Endothelial cell of umbilical vein (primary cell): Measurements from ENCODE around the gene SPATS2L. TPM values are rescaled to one million over a fixed set of nuclear protein-coding genes. Genes with fewer than 3 reads are reported as not detected.

Experiments used
- BruUV-seq: library from RNA; stranded (reverse); fragments of 400-500 nt; replicated peaks from 2 replicates; lab custom pipeline; 2021; lab: Mats Ljungman, UMichigan
- CTCF ChIA-PET: fragments of 300-600, 350-600 bp; sonication (Branson Sonifier 250); formaldehyde crosslinking; loops from one replicate; lab custom pipeline; 2021; ENCODE audit warnings: antibody characterized with exemption, inconsistent platforms; lab: Charles Lee
- POLR2A ChIA-PET: fragments of 300-600, 350-600 bp; sonication (Branson Sonifier 250); formaldehyde crosslinking; loops from one replicate; lab custom pipeline; 2021; ENCODE audit warnings: antibody characterized with exemption, inconsistent platforms; lab: Charles Lee
- DNase-seq: peaks from one replicate; pipeline ENCODE4 v3.0.0-alpha.2; 2011; ENCODE audit warnings: low read depth, low spot score
- FAIRE-seq: peaks from 2 replicates; lab custom pipeline; 2011; peaks lifted over from hg19 to GRCh38; lab: Jason Lieb, UNC
- H2AFZ ChIP-seq: 2 replicates; pipeline ENCODE4 v1.6.0; 2012; ENCODE audit warnings: low read depth, low read length, control low read depth, inconsistent platforms
- H3K27ac ChIP-seq: 2 replicates; pipeline ENCODE4 v1.5.1; 2011; ENCODE audit warnings: low read depth, mild to moderate bottlenecking, control low read depth, low read length, moderate library complexity; ENCODE audit not compliant: insufficient read depth
- H3K27me3 ChIP-seq, 2 experiments: 2 replicates each; pipeline versions ENCODE4 v1.6.0 to v1.6.1; 2011; ENCODE audit warnings: low read length in 2 of 2, mixed read lengths in 1 of 2; ENCODE audit not compliant: control insufficient read depth in 2 of 2, insufficient read depth in 2 of 2
- H3K36me3 ChIP-seq, 2 experiments: 2 replicates in 1 of 2; 3 replicates in 1 of 2; pipeline ENCODE4 v1.5.1; 2011; ENCODE audit warnings: low read length in 2 of 2, mild to moderate bottlenecking in 1 of 2, moderate library complexity in 1 of 2; ENCODE audit not compliant: control insufficient read depth in 2 of 2, insufficient read depth in 2 of 2; ENCODE audit errors: extremely low read depth in 1 of 2
- H3K4me1 ChIP-seq: 3 replicates; pipeline ENCODE4 v1.5.1; 2011; ENCODE audit warnings: mild to moderate bottlenecking, low read length; ENCODE audit not compliant: control insufficient read depth, insufficient read depth; ENCODE audit errors: extremely low read depth
- H3K4me2 ChIP-seq: 2 replicates; pipeline ENCODE4 v1.6.1; 2011; ENCODE audit warnings: low read length, control low read depth, mixed read lengths; ENCODE audit not compliant: insufficient read depth
- H3K4me3 ChIP-seq, 3 experiments: fragments of 200-600 bp in 1 of 3; sonication (generic), shearing (Covaris generic) in 1 of 3; replicated peaks in 1 of 3; 2 replicates each; pipeline ENCODE4 v1.5.1; 2011 to 2016; ENCODE audit warnings: control low read depth in 3 of 3, low read length in 3 of 3, mild to moderate bottlenecking in 2 of 3, inconsistent platforms in 1 of 3, low read depth in 1 of 3, moderate library complexity in 1 of 3; ENCODE audit not compliant: insufficient read depth in 1 of 3
- H3K79me2 ChIP-seq: 2 replicates; pipeline ENCODE4 v1.6.0; 2012; ENCODE audit warnings: low read length, inconsistent platforms; ENCODE audit not compliant: control insufficient read depth, insufficient read depth
- H3K9ac ChIP-seq: replicated peaks from 2 replicates; pipeline ENCODE3; 2011; ENCODE audit warnings: low read length, control low read depth; ENCODE audit not compliant: insufficient read depth; ENCODE audit errors: extremely low read depth
- H3K9me1 ChIP-seq: replicated peaks from 3 replicates; pipeline ENCODE4 v1.6.0; 2011; ENCODE audit warnings: mild to moderate bottlenecking, low read length; ENCODE audit not compliant: control insufficient read depth, insufficient read depth; ENCODE audit errors: extremely low read depth
- H3K9me3 ChIP-seq: replicated peaks from 2 replicates; pipeline ENCODE4 v1.5.1; 2012; ENCODE audit warnings: low read length, inconsistent platforms; ENCODE audit not compliant: control insufficient read depth, insufficient read depth
- H4K20me1 ChIP-seq: replicated peaks from 2 replicates; pipeline ENCODE3; 2011; ENCODE audit warnings: mild to moderate bottlenecking, low read length; ENCODE audit not compliant: control insufficient read depth, insufficient read depth; ENCODE audit errors: extremely low read depth
- EZH2 ChIP-seq: IDR thresholded peaks from 2 replicates; pipeline ENCODE4 v1.6.1; 2012; ENCODE audit warnings: borderline replicate concordance, low read depth, mild to moderate bottlenecking, moderate library complexity, low read length, inconsistent platforms; ENCODE audit not compliant: severe bottlenecking
- FOS ChIP-seq: IDR thresholded peaks from 2 replicates; pipeline ENCODE4 v1.6.1; 2011; ENCODE audit warnings: mild to moderate bottlenecking, low read length, moderate library complexity, borderline replicate concordance; ENCODE audit not compliant: insufficient read depth
- GATA2 ChIP-seq: IDR thresholded peaks from 2 replicates; pipeline ENCODE4 v1.7.0; 2011; ENCODE audit warnings: low read depth, mild to moderate bottlenecking, moderate library complexity, mixed read lengths, low read length; ENCODE audit not compliant: insufficient read length, insufficient read depth
- JUN ChIP-seq: IDR thresholded peaks from 2 replicates; pipeline ENCODE4 v1.6.1; 2011; ENCODE audit warnings: borderline replicate concordance, low read depth; ENCODE audit not compliant: insufficient read length, insufficient read depth
- MYC ChIP-seq: IDR thresholded peaks from one replicate; pipeline ENCODE4 v1.6.1; 2011; ENCODE audit warnings: mild to moderate bottlenecking, low read depth, low read length
- POLR2A ChIP-seq: IDR thresholded peaks from 2 replicates; pipeline ENCODE4 v1.6.1; 2012; ENCODE audit warnings: low read depth, mild to moderate bottlenecking, control low read depth, low read length
- POLR2AphosphoS5 ChIP-seq: IDR thresholded peaks from 2 replicates; pipeline ENCODE4 v1.6.1; 2012; ENCODE audit warnings: low read depth, mild to moderate bottlenecking, control low read depth, low read length, moderate library complexity; ENCODE audit not compliant: insufficient read depth
- dilution Hi-C: fragments of 300-500 bp; cut with MboI; formaldehyde crosslinking; loops from one replicate; pipeline ENCODE4 v1.15.0; 2019; ENCODE audit warnings: low sequenced_read_pairs; ENCODE audit not compliant: extremely low pct_ligation_motif_present
- intact Hi-C: fragments of 100-400 bp; cut with micrococcal nuclease; formaldehyde crosslinking; loops from one replicate; pipeline ENCODE4 v1.10.0; 2022
- polyA plus RNA-seq, 4 experiments: library from polyadenylated mRNA; depleted of rRNA in 3 of 4; stranded (reverse) in 3 of 4; unstranded in 1 of 4; fragments of >200 nt; gene quantifications; 2 replicates each; pipeline versions ENCODE4 v1.2.1 to v1.2.3, GENCODE V29; 2011 to 2012; ENCODE audit warnings: missing spikeins in 1 of 4
- total RNA-seq: library from RNA; stranded (reverse); gene quantifications from 2 replicates; pipeline ENCODE4 v1.2.3, GENCODE V29; 2021
- TF ChIP-seq, protein P1 (sequence below): IDR thresholded peaks from 2 replicates; pipeline ENCODE4 v1.6.1; 2011; ENCODE audit not compliant: insufficient read depth, insufficient read length
- TF ChIP-seq, protein P2 (sequence below), 2 donors: IDR thresholded peaks; 1 replicate in 1 of 2; 2 replicates in 1 of 2; pipeline ENCODE4 v1.5.1; 2011; ENCODE audit warnings: low read length in 2 of 2, mild to moderate bottlenecking in 2 of 2, moderate library complexity in 2 of 2, control low read depth in 1 of 2, inconsistent platforms in 1 of 2, low read depth in 1 of 2; ENCODE audit not compliant: insufficient read depth in 1 of 2; ENCODE audit errors: extremely low read depth in 1 of 2

SPATS2L gene
- total and polyA plus RNA-seq, 2 donors (not counting 3 experiments of a cell fraction or from before 2014, with no cell fraction given) = 29.1 to 72.9 TPM

DNA sequence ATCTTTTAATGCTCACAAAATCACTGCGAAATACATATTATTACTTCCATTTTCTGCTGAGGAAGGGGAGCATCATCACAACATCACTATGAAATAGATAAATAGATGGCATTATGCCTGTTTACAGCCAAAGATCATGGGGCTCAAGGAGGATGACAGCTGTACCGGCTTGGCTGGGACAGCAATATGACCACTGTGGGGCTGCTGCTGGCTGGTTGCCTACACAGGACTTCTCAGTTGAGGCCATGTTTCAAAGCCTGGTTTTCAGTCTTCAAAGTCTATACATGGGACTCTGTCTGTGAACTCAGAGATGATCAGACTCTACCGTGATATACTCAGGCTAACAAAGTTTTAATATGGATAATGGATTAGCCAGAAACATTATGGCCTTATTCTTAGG is 58.7 kb downstream of the SPATS2L start:
- Histone ChIP-seq H3K36me3 (no peaks in the 10 kb centered on the region), H2AFZ (no peak overlapping the region), H3K9me3 (no peaks in the 10 kb centered on the region), H3K4me2 (no peak overlapping the region), H3K27ac (no peak overlapping the region), H3K79me2 (peaks cover 13% of the 10 kb centered on the region), H3K9me1 (no peaks in the 10 kb centered on the region), H3K4me3 (no peak overlapping the region), H3K9ac (no peak overlapping the region), H3K27me3 (no peaks in the 10 kb centered on the region), H4K20me1 (no peaks in the 10 kb centered on the region), H3K4me1 (peaks cover 13% of the 10 kb centered on the region)
- intact Hi-C loops (no loop called here), dilution Hi-C loops (no loop called here)
- DNase-seq (no peak), FAIRE-seq (no peak)
- no TSS peak for BruUV-seq
- TF ChIP-seq, protein P1, sequence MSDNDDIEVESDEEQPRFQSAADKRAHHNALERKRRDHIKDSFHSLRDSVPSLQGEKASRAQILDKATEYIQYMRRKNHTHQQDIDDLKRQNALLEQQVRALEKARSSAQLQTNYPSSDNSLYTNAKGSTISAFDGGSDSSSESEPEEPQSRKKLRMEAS = no peak
- TF ChIP-seq POLR2AphosphoS5 = no peak
- TF ChIP-seq FOS = no peak
- TF ChIP-seq MYC = no peak
- TF ChIP-seq JUN = no peak
- no peak for TF ChIP-seq GATA2
- no peak for TF ChIP-seq POLR2A
- no peak for TF ChIP-seq EZH2
- TF ChIP-seq, protein P2, sequence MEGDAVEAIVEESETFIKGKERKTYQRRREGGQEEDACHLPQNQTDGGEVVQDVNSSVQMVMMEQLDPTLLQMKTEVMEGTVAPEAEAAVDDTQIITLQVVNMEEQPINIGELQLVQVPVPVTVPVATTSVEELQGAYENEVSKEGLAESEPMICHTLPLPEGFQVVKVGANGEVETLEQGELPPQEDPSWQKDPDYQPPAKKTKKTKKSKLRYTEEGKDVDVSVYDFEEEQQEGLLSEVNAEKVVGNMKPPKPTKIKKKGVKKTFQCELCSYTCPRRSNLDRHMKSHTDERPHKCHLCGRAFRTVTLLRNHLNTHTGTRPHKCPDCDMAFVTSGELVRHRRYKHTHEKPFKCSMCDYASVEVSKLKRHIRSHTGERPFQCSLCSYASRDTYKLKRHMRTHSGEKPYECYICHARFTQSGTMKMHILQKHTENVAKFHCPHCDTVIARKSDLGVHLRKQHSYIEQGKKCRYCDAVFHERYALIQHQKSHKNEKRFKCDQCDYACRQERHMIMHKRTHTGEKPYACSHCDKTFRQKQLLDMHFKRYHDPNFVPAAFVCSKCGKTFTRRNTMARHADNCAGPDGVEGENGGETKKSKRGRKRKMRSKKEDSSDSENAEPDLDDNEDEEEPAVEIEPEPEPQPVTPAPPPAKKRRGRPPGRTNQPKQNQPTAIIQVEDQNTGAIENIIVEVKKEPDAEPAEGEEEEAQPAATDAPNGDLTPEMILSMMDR (IDR thresholded peaks at IDR 0.05; ENCODE audit: extremely low read depth in 1 of 2, insufficient read depth in 1 of 2, low read depth in 1 of 2, low read length in 2 of 2) = no peak
- CTCF ChIA-PET = no interaction called here
- POLR2A ChIA-PET = no interaction called here
